Measurements from ENCODE around the gene IFIT5.
"Not testable (repeated sequence)": the region's sequence is repeated elsewhere in the genome, so short reads cannot be mapped to it uniquely, and the experiment has no call there.

Gene IFIT5

GRCh38 chr10:89384474-89385340, 29.7 kb upstream of the IFIT5 start:
- in situ Hi-C loops (cut with MboI; ENCODE audit: low pct_unique_long_range_greater_than_20kb, low sequenced_read_pairs, unreplicated experiment): loop anchor here (10.0 kb wide), 1 partner anchor 130 kb away; the partner anchor contains the start of gene LIPA
- no peak for DNase-seq (ENCODE audit: low spot score)
- TF ChIP-seq, protein P1, sequence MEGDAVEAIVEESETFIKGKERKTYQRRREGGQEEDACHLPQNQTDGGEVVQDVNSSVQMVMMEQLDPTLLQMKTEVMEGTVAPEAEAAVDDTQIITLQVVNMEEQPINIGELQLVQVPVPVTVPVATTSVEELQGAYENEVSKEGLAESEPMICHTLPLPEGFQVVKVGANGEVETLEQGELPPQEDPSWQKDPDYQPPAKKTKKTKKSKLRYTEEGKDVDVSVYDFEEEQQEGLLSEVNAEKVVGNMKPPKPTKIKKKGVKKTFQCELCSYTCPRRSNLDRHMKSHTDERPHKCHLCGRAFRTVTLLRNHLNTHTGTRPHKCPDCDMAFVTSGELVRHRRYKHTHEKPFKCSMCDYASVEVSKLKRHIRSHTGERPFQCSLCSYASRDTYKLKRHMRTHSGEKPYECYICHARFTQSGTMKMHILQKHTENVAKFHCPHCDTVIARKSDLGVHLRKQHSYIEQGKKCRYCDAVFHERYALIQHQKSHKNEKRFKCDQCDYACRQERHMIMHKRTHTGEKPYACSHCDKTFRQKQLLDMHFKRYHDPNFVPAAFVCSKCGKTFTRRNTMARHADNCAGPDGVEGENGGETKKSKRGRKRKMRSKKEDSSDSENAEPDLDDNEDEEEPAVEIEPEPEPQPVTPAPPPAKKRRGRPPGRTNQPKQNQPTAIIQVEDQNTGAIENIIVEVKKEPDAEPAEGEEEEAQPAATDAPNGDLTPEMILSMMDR (IDR thresholded peaks at IDR 0.05; ENCODE audit: extremely low read depth, insufficient read depth, missing control alignments): no peak

GRCh38 chr10:89388806-89389205, 25.6 kb upstream of the IFIT5 start:
- TF ChIP-seq, protein P1 (IDR thresholded peaks at IDR 0.05; ENCODE audit: extremely low read depth, insufficient read depth, missing control alignments): no peak
- in situ Hi-C loops (cut with MboI; ENCODE audit: low pct_unique_long_range_greater_than_20kb, low sequenced_read_pairs, unreplicated experiment): loop anchor here (10.0 kb wide), 1 partner anchor 134 kb away; the partner anchor contains the start of gene LIPA
- DNase-seq (ENCODE audit: low spot score): no peak

GRCh38 chr10:89389254-89389653, 25.1 kb upstream of the IFIT5 start:
- TF ChIP-seq, protein P1 (IDR thresholded peaks at IDR 0.05; ENCODE audit: extremely low read depth, insufficient read depth, missing control alignments): peak; percentile 45
- DNase-seq (ENCODE audit: low spot score): peak; percentile 29
- in situ Hi-C loops (cut with MboI; ENCODE audit: low pct_unique_long_range_greater_than_20kb, low sequenced_read_pairs, unreplicated experiment): loop anchor here (10.0 kb wide), 1 partner anchor 134 kb away; the partner anchor contains the start of gene LIPA

- no peak for DNase-seq (ENCODE audit: low spot score)
- in situ Hi-C loops (cut with MboI; ENCODE audit: low pct_unique_long_range_greater_than_20kb, low sequenced_read_pairs, unreplicated experiment): no loop called here
- TF ChIP-seq, protein P1 (IDR thresholded peaks at IDR 0.05; ENCODE audit: extremely low read depth, insufficient read depth, missing control alignments): no peak
Measured at GRCh38 chr10:89390476-89391225, 23.7 kb upstream of the IFIT5 start.

- DNase-seq (ENCODE audit: low spot score); in situ Hi-C loops (cut with MboI; ENCODE audit: low pct_unique_long_range_greater_than_20kb, low sequenced_read_pairs, unreplicated experiment): not testable (repeated sequence)
Measured at GRCh38 chr10:89391226-89391576, 23.2 kb upstream of the IFIT5 start.

DNA sequence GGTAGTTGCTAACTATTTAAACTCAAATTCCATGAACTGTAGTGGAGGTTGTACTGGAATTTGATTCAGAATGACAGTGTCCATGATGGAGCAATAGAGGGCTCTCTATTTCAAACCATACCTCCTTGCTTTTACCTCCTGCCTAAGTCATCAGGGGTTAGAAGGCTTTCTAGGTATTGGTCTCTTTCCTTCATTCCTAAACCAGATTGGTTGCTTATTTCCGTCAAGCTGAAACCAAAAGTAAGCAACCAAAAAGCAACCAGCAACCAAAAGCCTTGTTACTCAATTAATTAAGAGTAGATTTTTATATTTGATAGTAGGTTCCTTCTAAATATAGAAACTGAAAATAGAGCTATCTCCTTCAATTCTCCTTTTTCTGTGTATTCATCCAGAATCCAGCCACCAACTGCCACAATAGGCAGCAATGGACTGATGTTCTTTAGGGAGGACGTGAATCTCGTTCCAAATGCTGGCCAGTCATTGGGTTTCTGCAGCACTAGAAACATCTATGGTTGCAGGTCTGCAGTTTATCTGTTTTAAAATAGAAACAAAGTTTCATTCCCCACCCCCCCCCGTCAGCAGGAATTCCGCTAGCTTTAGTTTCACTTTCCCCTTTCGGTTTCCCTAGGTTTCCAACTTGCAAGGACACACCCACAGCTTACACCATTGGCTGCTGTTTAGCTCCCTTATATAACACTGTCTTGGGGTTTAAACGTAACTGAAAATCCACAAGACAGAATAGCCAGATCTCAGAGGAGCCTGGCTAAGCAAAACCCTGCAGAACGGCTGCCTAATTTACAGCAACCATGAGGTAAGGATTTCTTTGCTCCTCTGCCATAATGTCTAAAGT, 22.2 kb upstream of the IFIT5 start, which contains the start of gene IFIT1:
Gene IFIT1, plus strand, starts transcription at position 717 of the 850 bp plus-strand sequence. Its CDS starts 90 bp downstream, at position 807.
- peak; percentile 47 for DNase-seq (ENCODE audit: low spot score)
- TF ChIP-seq, protein P1 (IDR thresholded peaks at IDR 0.05; ENCODE audit: extremely low read depth, insufficient read depth, missing control alignments): no peak
- in situ Hi-C loops (cut with MboI; ENCODE audit: low pct_unique_long_range_greater_than_20kb, low sequenced_read_pairs, unreplicated experiment): no loop called here

Measured in GM13977 (cell line).